HepG2 (cell line): ENCODE data around the gene C9orf40.

Source experiments
- ATF7 ChIP-seq, 2 experiments: fragments of 450-650 bp in 1 of 2; sonication (generic) in 1 of 2; formaldehyde crosslinking in 1 of 2; IDR thresholded peaks; 2 replicates each; pipeline versions ENCODE4 v1.4.0 to v1.6.1; 2016 to 2020; ENCODE audit warnings: antibody characterized with exemption in 1 of 2, mild to moderate bottlenecking in 1 of 2, missing genetic modification reagents in 1 of 2
- SAP130 ChIP-seq: IDR thresholded peaks from 2 replicates; pipeline ENCODE4 v1.6.1; 2016; ENCODE audit warnings: low read depth
- ZNF263 ChIP-seq: sonication (generic); formaldehyde crosslinking; IDR thresholded peaks from 2 replicates; pipeline ENCODE4 v1.4.0; 2020; ENCODE audit warnings: missing genetic modification reagents

DNA sequence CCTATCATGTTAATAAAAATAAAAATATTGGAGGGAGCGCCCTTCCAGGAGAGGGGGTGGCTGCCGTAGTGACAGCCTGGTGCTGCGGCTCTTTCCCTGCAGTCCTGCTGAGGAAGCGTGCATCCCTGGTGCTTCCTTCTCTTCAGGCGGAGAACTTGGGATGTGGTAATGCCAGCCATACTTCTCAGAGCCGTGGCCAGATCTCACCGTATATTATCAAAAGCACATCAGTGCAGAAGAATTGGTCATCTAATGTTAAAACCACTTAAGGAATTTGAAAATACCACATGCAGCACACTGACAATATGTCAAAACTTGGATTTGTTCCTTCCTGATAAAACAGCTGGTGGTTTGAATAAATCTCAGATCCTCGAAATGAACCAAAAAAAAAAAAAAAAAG is 17.7 kb downstream of the C9orf40 start:
- TF ChIP-seq SAP130 (CRISPR knock-in tag) (no peak), ZNF263 (CRISPR knock-in tag) (no peak), ATF7 (IDR thresholded peaks at IDR 0.05) (no peak), ATF7 (CRISPR knock-in tag; IDR thresholded peaks at IDR 0.05) (no peak)
